ENCODE results near the gene ABHD6.
"Not testable (repeated sequence)": the region's sequence is repeated elsewhere in the genome, so short reads cannot be mapped to it uniquely, and the experiment has no call there.

ABHD6 gene

DNA sequence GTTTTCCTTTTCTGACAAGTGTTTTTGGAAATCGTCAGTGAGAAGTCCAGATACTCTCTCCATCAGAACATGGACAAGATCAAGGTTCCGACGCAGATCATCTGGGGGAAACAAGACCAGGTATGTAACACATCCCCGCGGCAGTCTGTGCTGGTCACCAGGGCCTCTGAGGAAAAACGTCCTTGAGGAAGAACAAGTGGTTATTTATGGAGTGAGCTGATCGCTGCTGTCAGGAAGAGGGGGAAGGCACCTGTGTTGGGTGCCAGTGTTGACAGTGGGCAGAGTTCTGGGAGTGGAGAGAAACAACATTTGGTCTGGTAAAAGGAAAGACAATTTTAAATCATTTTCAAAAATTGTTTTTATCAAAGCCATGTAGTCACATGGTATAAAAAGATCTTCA is 47.7 kb downstream of the ABHD6 start:
- DNase-seq: no peak

DNA sequence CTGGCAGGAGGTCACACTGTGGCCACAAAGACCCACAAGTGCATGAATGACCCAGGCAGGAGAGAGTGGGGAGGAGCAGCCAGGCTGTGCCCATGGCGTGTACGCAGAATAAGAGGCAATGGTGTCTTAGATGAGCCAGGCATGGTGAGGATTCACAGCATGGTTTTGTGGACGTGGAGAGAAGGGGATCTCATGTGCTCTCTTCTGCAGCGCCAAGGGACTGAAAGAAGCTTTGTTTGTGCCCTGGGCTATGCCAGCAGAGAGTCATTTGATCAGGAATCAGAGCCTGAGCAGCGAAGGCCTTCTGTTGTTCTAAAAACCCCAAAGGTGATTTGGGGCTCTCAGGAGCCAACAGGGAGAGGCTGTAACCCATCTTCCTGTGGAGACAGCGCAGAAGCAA is 49.8 kb downstream of the ABHD6 start:
- DNase-seq: no peak

DNA sequence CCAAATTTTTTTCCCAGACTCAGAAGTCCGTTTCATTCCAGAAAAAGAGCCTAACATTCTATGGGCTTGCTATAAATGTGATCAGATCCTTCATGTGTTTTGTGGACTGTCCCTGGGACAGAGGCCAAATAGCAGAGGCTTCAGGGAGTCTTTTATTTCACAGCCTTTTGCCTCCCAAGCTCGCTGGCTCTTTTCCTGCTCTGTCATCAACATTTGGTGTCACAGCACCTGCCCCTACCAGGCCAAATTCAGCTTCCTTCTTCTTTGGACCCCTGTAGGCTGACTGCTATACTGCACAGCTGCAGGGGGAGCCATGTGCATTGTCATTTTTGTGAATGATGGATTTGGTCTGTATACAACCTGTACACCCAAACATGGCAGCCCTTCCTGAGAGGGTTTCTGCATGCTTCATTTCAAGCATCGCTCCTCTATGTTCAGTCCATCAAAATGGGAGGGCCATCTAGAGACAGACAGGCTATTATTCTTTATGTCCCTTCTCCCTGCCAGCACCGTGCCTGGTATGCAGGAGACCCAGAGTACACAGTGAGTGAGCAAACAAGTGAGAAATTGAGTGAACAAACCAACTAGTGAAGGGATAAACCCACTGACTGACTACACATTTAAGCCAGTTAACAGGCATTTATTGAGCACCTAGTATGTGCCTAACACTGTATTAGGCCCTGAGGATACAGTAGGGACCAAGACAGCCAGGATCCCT is 50.6 kb downstream of the ABHD6 start:
- no peak for DNase-seq

DNA sequence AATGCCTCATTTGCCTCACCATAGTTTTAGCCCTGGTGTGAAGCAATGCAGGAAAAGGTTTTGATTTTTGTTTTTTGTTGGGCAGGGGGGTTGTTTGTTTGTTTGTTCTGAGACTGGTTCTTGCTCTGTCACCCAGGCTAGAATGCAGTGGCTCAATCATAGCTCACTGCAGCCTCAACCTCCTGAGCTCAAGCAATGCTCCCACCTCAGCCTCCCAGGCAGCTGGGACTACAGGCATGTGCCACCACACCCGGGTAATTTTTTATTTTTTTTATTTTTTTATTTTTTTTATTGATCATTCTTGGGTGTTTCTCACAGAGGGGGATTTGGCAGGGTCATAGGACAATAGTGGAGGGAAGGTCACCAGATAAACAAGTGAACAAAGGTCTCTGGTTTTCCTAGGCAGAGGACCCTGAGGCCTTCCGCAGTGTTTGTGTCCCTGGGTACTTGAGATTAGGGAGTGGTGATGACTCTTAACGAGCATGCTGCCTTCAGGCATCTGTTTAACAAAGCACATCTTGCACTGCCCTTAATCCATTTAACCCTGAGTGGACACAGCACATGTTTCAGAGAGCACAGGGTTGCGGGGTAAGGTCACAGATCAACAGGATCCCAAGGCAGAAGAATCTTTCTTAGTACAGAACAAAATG is 51.5 kb downstream of the ABHD6 start:
- DNase-seq: not testable (repeated sequence)

DNA sequence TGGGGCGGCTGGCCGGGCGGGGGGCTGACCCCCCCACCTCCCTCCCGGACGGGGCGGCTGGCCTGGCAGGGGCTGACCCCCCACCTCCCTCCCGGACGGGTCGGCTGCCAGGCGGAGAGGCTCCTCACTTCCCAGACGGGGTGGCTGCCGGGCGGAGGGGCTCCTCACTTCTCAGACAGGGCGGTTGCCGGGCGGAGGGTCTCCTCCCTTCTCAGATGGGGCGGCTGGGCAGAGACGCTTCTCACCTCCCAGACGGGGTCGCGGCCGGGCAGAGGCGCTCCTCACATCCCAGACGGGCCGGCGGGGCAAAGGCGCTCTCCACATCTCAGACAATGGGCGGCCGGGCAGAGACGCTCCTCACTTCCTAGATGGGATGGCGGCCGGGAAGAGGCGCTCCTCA is 52.9 kb downstream of the ABHD6 start:
- not testable (repeated sequence) for DNase-seq

DNA sequence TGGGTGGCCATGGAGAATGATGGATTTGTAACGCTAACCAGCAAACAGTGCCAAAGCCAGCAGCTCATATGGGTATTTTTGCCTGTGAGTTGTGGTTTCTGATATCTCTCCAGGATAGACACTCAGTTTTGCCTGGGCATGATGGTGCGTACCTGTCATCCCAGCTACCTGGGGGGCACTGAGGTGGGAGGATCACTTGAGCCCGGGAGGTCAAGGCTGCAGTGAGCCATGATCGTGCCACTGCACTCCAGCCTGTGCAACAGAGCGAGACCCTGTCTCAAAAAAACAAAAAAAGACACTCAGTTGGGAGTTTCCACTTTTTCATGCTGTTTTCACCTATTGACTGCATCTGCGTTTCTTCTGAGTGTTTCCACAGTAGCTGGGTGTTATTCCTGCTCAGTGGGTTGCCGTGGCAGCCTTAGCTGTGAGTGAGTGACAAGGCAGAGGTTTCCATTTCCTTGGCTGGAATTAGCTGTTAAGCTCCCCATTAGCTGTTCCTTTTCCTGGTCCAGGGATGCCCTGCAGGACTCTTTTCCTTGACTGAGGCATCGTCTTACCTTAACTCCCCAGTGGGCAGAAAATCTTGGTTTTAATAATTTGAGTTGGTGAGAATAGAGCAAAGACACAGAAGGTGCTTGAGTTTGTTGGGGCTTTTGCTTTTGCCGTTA is 54.2 kb downstream of the ABHD6 start:
- no peak for DNase-seq

DNA sequence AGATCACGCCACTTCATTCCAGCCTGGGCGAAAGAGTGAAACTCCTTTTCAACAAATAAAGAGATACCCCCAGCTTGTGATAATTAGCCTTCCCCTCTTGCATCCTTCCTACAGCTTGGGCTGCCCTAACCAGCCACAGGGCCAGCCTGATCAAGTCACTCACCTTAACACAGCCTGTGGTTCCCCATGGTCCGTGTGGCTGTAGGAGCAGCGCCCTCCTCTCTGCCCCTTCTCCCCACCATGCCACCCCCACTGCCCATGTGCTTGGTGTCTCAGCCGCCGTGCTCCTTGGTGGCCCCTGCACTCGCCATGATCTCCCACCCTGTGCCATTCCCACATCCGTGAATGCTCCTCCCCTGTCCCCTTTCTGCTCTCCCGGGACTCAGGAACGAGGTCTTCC is 55.3 kb downstream of the ABHD6 start:
- no peak for DNase-seq

GRCh38 chr3:58293516-58293915 is 55.9 kb downstream of the ABHD6 start:
- DNase-seq: no peak

GRCh38 chr3:58296269-58296668 is 58.7 kb downstream of the ABHD6 start:
- no peak for DNase-seq

DNA sequence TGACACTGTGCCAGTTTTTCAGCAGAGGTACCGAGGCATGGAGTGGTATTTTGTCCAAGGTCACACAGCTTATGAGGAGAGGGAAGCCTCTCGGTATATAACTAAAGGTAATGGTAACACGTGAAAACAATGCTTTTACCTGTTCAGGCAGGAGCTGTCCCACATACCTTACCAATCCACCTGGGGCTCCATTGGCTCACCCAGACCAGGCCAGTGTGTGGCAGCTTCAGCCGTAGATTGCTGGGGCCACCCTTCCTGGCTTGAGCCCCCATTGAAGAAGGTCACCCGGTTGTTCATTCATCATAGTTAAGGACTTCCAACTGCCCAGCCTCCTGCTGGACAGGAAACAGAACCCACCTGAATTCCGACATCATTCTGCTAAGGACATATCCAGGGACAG is 59.3 kb downstream of the ABHD6 start:
- DNase-seq: no peak

DNA sequence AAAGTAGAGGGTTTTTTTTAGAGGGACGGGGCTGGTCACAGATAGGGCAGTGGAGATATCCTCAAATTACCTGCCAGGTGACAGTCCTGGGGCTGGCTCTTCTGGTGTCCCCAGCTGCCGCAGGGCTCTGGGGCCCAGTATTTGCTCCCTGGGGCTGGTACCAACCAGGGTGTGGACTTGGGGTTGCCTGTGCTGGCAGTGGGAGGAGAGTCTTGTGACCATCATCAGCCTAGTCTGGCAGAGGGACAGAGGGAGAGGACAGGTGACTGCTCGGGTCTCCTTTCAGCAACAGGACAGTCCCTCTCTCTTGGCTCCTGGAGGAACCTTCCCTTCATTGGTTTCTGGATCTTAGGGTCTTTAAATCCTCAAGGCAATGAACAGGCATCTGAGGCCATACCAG is 60.6 kb downstream of the ABHD6 start:
- DNase-seq: no peak

- no peak for DNase-seq
Observed at GRCh38 chr3:58299075-58299474, 61.5 kb downstream of the ABHD6 start.

- DNase-seq: no peak
Observed at GRCh38 chr3:58299839-58300516, 62.4 kb downstream of the ABHD6 start.

DNA sequence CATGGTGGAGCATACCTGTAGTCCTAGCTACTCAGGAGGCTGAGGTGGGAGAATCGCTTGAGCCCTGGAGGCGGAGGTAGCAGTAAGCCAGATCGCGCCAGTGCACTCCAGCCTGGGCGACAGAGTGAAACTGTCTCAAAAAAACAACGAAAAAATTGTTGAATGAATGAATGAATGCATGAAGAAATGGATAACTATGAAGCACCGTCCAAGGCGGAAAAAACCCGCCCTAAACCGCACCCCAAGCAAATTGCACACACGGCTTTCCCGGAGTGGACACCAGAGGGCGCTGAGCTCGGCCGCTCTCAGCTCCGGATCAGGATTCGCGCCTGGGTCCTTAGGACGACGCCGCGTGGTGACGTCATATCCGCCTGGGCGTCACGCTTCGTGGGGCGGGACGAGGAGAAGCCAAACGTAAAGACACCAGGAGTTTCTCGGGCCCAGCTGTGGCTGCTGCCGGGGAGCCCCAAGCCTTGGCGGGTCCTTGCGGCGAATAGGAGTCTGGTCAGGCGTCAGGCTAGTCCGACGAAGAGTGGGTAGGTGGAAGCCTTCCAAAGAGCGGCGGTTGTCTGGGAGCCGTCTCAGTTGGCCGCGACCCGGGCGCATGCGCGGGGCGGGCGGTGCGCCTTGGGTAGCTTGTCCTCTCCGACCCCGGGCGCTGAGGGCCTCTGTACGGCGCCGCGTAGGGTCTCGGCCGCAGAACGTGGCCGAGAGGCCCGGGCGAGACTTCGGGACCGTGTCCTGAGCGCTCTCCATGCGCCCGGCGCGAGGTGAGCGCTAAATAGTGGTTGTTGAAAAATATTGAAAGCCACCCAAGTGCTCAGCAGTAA is 68.5 kb downstream of the ABHD6 start, which contains the start of the genes HTD2 and RPP14:
Gene HTD2 (plus strand): TSS at position 639 of the 830 bp plus-strand sequence. CDS start 11,094 bp downstream, outside the sequence.
Gene RPP14 (plus strand): TSS at position 364 of the 830 bp plus-strand sequence. CDS start 4,085 bp downstream, outside the sequence.
- peak; percentile 99 for DNase-seq

DNA sequence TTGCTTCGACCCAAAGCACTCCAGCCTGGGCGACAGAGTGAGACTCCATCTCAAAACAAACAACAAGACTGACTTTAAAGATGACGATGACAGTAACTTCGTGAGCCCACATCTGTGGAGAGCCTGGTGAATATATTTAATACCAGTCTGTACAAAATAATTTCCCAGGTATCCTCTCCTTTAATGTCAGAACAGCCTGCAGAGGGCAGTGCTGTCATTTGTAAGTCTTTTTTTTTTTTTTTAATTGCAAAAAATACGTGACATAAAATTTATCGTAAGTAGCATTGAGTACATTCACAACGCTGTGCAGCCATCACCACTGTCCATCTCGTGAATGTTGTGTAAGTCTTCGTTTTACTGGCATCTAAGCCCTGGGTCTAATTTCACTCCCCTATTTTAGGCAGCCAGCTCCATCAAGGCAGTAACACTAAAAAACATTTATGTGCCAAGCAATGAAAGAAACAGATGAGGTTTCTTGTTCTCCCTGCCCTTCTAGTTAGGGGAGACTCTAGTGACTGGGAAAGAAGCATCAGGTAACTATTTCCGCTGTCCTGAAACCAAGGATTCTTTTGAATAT is 70.1 kb downstream of the ABHD6 start:
- DNase-seq: peak; percentile 18

- no peak for DNase-seq
Observed at GRCh38 chr3:58308728-58309127, 71.1 kb downstream of the ABHD6 start.

DNA sequence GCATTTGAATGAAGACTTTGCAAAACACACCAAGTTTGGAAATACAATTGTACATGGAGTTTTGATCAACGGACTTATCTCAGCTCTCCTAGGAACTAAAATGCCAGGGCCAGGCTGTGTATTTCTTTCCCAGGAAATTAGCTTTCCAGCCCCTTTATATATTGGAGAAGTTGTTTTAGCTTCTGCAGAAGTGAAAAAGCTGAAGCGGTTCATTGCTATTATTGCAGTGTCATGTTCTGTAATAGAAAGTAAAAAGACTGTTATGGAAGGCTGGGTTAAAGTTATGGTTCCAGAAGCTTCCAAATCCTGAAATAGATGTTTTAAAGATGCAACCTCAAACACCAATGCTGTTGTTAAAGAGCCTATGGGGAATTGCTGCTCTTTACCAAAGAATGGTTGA is 80.2 kb downstream of the ABHD6 start:
- no peak for DNase-seq

DNA sequence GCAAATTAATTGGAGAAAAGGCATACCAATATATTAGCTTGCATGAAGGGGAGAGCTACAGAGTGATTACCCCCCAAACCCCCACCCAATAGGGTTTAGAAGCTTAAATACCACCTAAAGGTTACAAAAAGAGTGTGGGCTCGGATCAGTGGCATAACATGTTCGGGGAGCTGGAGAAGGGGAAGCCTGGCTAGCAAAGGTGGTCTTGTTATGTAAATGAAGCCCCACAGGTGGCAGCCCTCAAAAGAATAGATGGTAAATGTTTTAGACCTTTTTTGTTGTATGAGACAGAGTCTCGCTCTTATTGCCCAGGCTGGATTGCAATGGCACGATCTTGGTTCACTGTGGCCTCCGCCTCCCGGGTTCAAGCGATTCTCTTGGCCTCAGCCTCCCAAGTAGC is 84.2 kb downstream of the ABHD6 start:
- DNase-seq: no peak

- DNase-seq: no peak
Observed at GRCh38 chr3:58322793-58323192, 85.2 kb downstream of the ABHD6 start.

DNA sequence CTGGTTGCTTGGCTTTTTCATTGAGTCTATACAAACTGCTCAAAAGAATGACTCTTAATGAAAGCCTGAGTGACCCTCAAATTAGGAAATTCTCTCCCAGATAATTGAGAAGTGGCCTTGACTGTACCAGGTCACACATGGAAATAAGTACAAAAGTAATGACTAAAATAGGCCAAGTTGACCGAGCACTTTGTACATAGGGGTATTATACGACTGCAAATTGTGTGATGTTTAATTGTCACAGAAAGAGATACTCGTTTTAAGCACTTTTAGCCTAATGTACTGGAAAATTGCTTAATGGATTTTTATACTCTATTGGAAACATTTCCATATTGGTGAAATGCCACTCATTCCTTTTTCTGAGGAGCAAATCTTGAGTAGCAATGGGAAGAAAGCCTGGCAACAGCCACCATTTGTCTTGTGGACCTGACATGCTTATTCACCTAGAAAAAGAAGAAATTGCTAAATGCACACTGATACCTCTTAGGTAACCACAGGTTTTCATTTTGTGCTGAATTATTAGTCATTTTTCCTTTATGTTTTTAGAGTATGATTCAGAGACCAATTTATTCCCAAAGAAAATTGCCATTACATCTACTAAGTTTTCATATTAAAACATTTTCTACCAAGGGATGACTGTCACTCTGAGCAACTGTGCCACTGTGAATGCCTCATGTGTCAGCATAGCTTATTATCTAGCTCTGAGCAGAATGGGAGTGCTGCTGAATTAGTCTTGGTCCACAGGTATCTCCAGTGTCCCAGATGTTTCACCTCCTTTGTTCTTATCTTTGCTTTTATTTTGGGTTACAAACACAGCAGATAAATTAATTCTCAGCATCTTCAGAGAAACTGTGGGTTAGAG is 86.2 kb downstream of the ABHD6 start:
- DNase-seq: no peak

Data from T-helper 9 cell (primary cell).